SU-DHL-6 (cell line): ENCODE measurements around the gene OPRM1.

Experiments
- EZH2phosphoT487 ChIP-seq: fragments of 200-600 bp; sonication (generic), shearing (Covaris generic); conservative IDR thresholded peaks from 2 replicates; pipeline ENCODE4 v1.6.1; 2018; ENCODE audit warnings: mild to moderate bottlenecking, antibody characterized with exemption, low read length, moderate library complexity, mixed read lengths
- TF ChIP-seq, protein P1 (sequence below): fragments of 200-600 bp; sonication (generic); IDR thresholded peaks from one replicate; pipeline ENCODE4 v1.5.1; 2017; ENCODE audit warnings: antibody characterized with exemption, mild to moderate bottlenecking, low read length, moderate library complexity; ENCODE audit not compliant: insufficient read depth, poor library complexity, severe bottlenecking

DNA sequence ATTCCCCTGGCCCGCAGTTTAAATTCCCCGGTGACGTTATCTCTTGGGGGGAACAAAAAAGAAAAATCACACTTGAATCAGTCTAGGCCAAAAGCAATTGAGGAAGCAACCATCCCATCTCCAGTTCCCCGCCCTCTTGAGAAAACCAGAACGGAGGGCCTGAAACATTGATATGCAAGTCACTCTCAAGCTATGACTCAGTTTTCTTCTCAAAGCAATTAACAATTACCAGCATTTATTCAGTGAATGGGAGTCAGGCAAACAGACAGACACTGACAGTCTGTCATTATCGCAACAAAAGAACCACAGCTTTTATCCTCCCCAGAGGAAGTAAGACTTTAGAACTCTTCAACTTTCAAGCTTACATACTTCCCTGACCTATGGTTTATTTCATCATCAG is 100.9 kb downstream of the OPRM1 start:
- TF ChIP-seq, protein P1, sequence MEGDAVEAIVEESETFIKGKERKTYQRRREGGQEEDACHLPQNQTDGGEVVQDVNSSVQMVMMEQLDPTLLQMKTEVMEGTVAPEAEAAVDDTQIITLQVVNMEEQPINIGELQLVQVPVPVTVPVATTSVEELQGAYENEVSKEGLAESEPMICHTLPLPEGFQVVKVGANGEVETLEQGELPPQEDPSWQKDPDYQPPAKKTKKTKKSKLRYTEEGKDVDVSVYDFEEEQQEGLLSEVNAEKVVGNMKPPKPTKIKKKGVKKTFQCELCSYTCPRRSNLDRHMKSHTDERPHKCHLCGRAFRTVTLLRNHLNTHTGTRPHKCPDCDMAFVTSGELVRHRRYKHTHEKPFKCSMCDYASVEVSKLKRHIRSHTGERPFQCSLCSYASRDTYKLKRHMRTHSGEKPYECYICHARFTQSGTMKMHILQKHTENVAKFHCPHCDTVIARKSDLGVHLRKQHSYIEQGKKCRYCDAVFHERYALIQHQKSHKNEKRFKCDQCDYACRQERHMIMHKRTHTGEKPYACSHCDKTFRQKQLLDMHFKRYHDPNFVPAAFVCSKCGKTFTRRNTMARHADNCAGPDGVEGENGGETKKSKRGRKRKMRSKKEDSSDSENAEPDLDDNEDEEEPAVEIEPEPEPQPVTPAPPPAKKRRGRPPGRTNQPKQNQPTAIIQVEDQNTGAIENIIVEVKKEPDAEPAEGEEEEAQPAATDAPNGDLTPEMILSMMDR = no peak
- no peak for TF ChIP-seq EZH2phosphoT487
